Muscle layer of colon (tissue), 2 donors: ENCODE data around the gene UBP1.

Source experiments
- H3K27ac ChIP-seq: one replicate; pipeline ENCODE4 v1.7.0; 2013; ENCODE audit warnings: low read depth, mild to moderate bottlenecking, low read length, moderate library complexity
- H3K27me3 ChIP-seq, 2 donors: one replicate each; pipeline ENCODE4 v1.7.0; 2013; ENCODE audit warnings: low read length in 2 of 2, mild to moderate bottlenecking in 2 of 2; ENCODE audit not compliant: insufficient read depth in 2 of 2, control insufficient read depth in 1 of 2
- H3K36me3 ChIP-seq: one replicate; pipeline ENCODE4 v1.7.0; 2013; ENCODE audit warnings: mild to moderate bottlenecking, low read length; ENCODE audit not compliant: insufficient read depth
- H3K4me1 ChIP-seq: one replicate; pipeline ENCODE4 v1.7.0; 2013; ENCODE audit warnings: mild to moderate bottlenecking, low read length; ENCODE audit not compliant: insufficient read depth
- H3K4me3 ChIP-seq, 2 donors: one replicate each; pipeline ENCODE4 v1.7.0; 2013; ENCODE audit warnings: low read length in 2 of 2, low read depth in 1 of 2, mild to moderate bottlenecking in 1 of 2, moderate library complexity in 1 of 2
- H3K9ac ChIP-seq: one replicate; pipeline ENCODE4 v1.7.0; 2013; ENCODE audit warnings: low read length
- H3K9me3 ChIP-seq: one replicate; pipeline ENCODE4 v1.7.0; 2013; ENCODE audit warnings: mild to moderate bottlenecking, low read length
- donor health status: abdominal sarcoma.
- donor health status: Adenocarcinoma of cecum.

The UBP1 gene

DNA sequence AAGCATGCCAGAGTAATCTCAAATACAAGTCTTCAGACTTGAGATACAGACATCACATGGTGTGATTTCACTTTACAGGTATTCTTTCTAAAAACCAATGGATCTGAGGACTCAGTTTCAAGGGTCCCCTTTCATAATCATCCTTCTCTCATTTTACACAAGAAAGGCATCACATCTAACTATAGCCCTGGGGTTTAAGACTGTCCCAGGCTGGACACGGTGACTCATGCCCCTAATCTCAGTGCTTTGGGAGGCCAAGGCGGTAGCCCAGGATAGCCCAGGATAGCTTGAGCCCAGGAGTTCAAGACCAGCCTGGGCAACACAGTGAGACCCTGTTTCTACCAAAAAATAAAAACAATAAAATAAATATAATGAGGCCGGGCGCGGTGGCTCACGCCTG, 36.4 kb downstream of the UBP1 start:
- Histone ChIP-seq H3K4me3 (no peak overlapping the region), H3K9me3 (no peaks in the 10 kb centered on the region), H3K36me3 (peaks cover 62% of the 10 kb centered on the region), H3K4me1 (no peaks in the 10 kb centered on the region), H3K27me3 (no peaks in the 10 kb centered on the region), H3K9ac (no peak overlapping the region), H3K27ac (no peak overlapping the region)

GRCh38 chr3:33402936-33403335, 37.3 kb downstream of the UBP1 start:
- H3K4me1 ChIP-seq, result no peaks in the 10 kb centered on the region
- H3K9ac ChIP-seq, result no peak overlapping the region
- H3K9me3 ChIP-seq, result no peaks in the 10 kb centered on the region

GRCh38 chr3:33401781-33402180, 38.4 kb downstream of the UBP1 start:
- peaks cover 59% of the 10 kb centered on the region for H3K36me3 ChIP-seq

More at GRCh38 chr3:33402936-33403335, 37.3 kb downstream of the UBP1 start:
- peaks cover 62% of the 10 kb centered on the region for H3K36me3 ChIP-seq
- H3K27ac ChIP-seq, result no peak overlapping the region
- H3K27me3 ChIP-seq, result no peaks in the 10 kb centered on the region
- H3K4me3 ChIP-seq, result no peak overlapping the region

DNA sequence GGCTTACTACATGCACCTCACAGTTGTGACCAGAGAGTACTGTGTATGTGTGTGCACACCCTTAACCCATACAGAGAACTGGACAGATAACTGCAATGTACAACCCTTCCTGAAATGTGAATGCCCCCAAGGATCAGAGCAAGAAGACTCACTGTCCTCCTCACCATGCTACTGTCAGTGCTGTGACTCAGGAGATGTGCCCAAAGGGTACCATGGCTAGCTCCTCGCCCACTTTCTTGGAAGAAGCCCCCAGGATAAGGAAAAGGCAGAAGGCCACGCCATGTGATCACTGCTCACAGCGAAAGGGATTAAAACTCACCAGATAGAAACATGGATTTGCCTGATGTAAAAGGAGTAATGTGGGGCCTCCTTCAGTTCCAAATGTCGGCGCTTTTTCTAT, 41.8 kb downstream of the UBP1 start:
- Histone ChIP-seq H3K36me3 (peaks cover 69% of the 10 kb centered on the region), H3K27ac (no peak overlapping the region), H3K4me1 (no peaks in the 10 kb centered on the region), H3K4me3 (no peak overlapping the region), H3K9ac (no peak overlapping the region), H3K9me3 (no peaks in the 10 kb centered on the region), H3K27me3 (no peaks in the 10 kb centered on the region)

More at GRCh38 chr3:33401781-33402180, 38.4 kb downstream of the UBP1 start:
- no peak overlapping the region for H3K9ac ChIP-seq
- H3K27ac ChIP-seq, result no peak overlapping the region
- H3K4me1 ChIP-seq, result no peaks in the 10 kb centered on the region
- no peaks in the 10 kb centered on the region for H3K27me3 ChIP-seq
- no peaks in the 10 kb centered on the region for H3K9me3 ChIP-seq
- no peak overlapping the region for H3K4me3 ChIP-seq

- Histone ChIP-seq H3K36me3 (peaks cover 62% of the 10 kb centered on the region), H3K9ac (no peak overlapping the region), H3K9me3 (no peaks in the 10 kb centered on the region), H3K4me3 (no peak overlapping the region), H3K4me1 (peaks cover 7% of the 10 kb centered on the region), H3K27me3 (no peaks in the 10 kb centered on the region), H3K27ac (no peak overlapping the region)
Measured at GRCh38 chr3:33395900-33396299, 44.3 kb downstream of the UBP1 start.

DNA sequence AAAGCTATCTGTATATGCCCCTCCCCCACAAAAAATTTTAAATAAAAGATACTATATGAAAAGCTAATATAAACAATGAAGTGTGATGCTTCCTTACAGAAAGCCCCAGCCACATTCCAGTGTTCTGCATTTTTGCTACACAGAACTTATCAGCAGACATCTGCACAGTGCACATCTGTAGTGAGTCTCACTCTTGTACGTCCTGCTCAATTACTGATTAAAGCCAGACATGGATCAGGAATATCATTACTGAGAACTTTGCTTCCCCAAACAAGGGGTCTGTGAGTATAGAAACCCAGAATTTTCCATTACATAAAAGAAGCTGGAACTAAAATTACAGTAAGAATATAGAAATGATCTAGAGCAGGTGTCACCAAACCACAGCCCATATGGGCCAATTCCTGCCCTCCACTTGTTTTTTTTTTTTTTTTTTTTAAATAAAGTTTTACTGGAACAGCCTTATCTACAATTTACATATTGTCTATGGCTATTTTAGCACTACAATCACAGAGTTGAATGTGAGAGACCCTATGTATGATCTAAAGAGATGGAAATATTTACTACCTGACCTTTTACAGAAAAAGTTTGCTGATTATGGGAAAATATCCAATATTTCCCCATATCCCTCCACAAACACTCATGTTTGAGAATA, 45.7 kb downstream of the UBP1 start:
- Histone ChIP-seq H3K4me1 (peaks cover 7% of the 10 kb centered on the region), H3K27me3 (no peaks in the 10 kb centered on the region), H3K9ac (no peak overlapping the region), H3K27ac (no peak overlapping the region), H3K36me3 (peaks cover 59% of the 10 kb centered on the region), H3K4me3 (no peak overlapping the region), H3K9me3 (no peaks in the 10 kb centered on the region)

DNA sequence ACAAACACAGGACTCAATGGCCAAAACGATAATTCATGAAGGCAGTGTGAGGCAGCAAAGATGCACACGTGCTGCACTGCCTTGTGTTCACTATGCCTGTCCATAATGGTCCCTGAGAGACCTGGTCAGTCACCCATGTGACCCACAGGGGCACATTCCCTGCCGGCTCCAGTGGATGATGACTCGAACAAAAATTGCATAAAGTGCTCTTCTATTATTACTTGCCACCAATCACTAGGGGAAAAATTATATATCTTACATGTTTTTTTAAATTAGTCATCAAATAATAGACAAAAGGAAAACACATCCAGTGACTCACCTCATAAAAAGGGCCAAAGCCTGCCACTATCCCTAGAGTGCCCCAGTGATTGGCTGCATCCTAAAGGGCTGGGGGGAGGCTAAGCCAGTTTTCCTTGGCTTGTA, 47.5 kb downstream of the UBP1 start:
- Histone ChIP-seq H3K27me3 (no peaks in the 10 kb centered on the region), H3K36me3 (peaks cover 48% of the 10 kb centered on the region), H3K9ac (no peak overlapping the region), H3K4me1 (peaks cover 7% of the 10 kb centered on the region), H3K27ac (no peak overlapping the region), H3K4me3 (no peak overlapping the region), H3K9me3 (no peaks in the 10 kb centered on the region)

- no peak overlapping the region for H3K27ac ChIP-seq
- H3K36me3 ChIP-seq, result peaks cover 48% of the 10 kb centered on the region
- H3K27me3 ChIP-seq, result no peaks in the 10 kb centered on the region
- no peak overlapping the region for H3K4me3 ChIP-seq
- no peak overlapping the region for H3K9ac ChIP-seq
- no peaks in the 10 kb centered on the region for H3K9me3 ChIP-seq
- H3K4me1 ChIP-seq, result peaks cover 7% of the 10 kb centered on the region
Measured at GRCh38 chr3:33392144-33392543, 48.1 kb downstream of the UBP1 start.

DNA sequence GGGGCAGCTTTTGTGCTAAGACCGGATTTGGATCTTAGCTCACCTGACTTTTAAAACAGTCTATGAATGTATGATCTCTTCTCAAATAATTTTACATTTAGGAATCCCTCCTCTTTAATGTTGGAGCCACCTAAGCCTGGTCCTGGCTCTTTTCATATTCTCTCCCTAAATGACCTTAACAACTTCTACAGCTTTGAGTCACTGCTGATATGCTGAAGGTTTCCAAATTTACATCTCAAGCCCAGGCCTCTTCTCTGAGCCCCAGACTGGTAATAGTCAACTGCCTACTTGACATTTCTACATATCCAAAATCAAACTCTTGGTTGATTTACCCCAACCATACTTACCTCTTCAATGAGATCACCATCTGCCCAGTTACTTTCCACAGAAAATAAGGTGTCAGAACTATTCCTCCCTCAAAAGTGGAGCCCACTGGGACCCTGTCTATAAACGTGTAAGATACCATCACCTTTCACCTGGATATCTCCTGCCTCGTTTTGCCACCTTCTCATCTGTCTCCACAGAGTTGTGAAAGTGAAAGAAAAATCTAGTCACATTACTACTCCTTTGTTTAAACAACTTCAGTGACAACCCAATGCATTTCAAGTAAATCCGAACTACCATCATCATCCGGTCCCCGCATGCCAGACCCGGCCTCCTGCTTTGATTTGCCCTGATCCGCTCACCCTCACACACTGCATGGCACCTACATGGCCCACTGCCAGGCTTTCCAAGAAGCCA, 48.8 kb downstream of the UBP1 start:
- no peaks in the 10 kb centered on the region for H3K9me3 ChIP-seq
- H3K4me3 ChIP-seq, result no peak overlapping the region
- no peaks in the 10 kb centered on the region for H3K27me3 ChIP-seq
- H3K36me3 ChIP-seq, result peaks cover 44% of the 10 kb centered on the region
- peaks cover 7% of the 10 kb centered on the region for H3K4me1 ChIP-seq
- H3K27ac ChIP-seq, result no peak overlapping the region
- H3K9ac ChIP-seq, result no peak overlapping the region

GRCh38 chr3:33389908-33390307, 50.3 kb downstream of the UBP1 start:
- peaks cover 38% of the 10 kb centered on the region for H3K36me3 ChIP-seq
- H3K4me1 ChIP-seq, result peaks cover 7% of the 10 kb centered on the region
- no peak overlapping the region for H3K27ac ChIP-seq

GRCh38 chr3:33388374-33389100, 51.7 kb downstream of the UBP1 start:
- peaks cover 7% of the 10 kb centered on the region for H3K4me1 ChIP-seq
- H3K36me3 ChIP-seq, result peaks cover 50% of the 10 kb centered on the region
- H3K9ac ChIP-seq, result no peak overlapping the region

More at GRCh38 chr3:33389908-33390307, 50.3 kb downstream of the UBP1 start:
- Histone ChIP-seq H3K4me3 (no peak overlapping the region), H3K27me3 (no peaks in the 10 kb centered on the region), H3K9ac (no peak overlapping the region), H3K9me3 (no peaks in the 10 kb centered on the region)

More at GRCh38 chr3:33388374-33389100, 51.7 kb downstream of the UBP1 start:
- Histone ChIP-seq H3K9me3 (no peaks in the 10 kb centered on the region), H3K4me3 (no peak overlapping the region), H3K27ac (no peak overlapping the region), H3K27me3 (no peaks in the 10 kb centered on the region)
